HCT116 (cell line): ENCODE measurements around the gene RFX8. TPM values are rescaled to one million over a fixed set of nuclear protein-coding genes. Genes with fewer than 3 reads are reported as not detected.

Source experiments
- ATAC-seq: fragments of 200-7000 bp; cut with Tn5 transposase; 2 replicates; pipeline ENCODE4 v1.9.1; 2020; ENCODE audit warnings: mild to moderate bottlenecking, moderate library complexity
- BruUV-seq: library from RNA; stranded (reverse); fragments of 400-500 nt; replicated peaks from 2 replicates; lab custom pipeline; 2021; lab: Mats Ljungman, UMichigan
- CTCF ChIA-PET: fragments of 300-600 bp; sonication (Branson Sonifier 250); formaldehyde crosslinking; loops from one replicate; lab custom pipeline; 2021; ENCODE audit warnings: antibody characterized with exemption; lab: Charles Lee
- POLR2A ChIA-PET: fragments of 300-600, 350-600 bp; sonication (Branson Sonifier 250); formaldehyde crosslinking; loops from one replicate; lab custom pipeline; 2021; ENCODE audit warnings: antibody characterized with exemption; lab: Charles Lee
- RAD21 ChIA-PET, 2 experiments: fragments of 300-600 bp; sonication (Branson Sonifier 250); formaldehyde crosslinking; loops; one replicate each; lab custom pipeline; 2023; ENCODE audit warnings: low total read pairs in 2 of 2; ENCODE audit not compliant: uncharacterized antibody in 2 of 2, unreplicated experiment in 2 of 2, low non-redundant PET in 1 of 2; lab: Charles Lee
- DNase-seq: peaks from one replicate; pipeline ENCODE4 v3.0.0-alpha.2; 2010; ENCODE audit warnings: low read depth, low spot score
- H2AFZ ChIP-seq: fragments of 200-600 bp; shearing (Covaris generic), sonication (generic); 2 replicates; pipeline ENCODE4 v1.6.1; 2017; ENCODE audit warnings: low read depth, mixed run types, mixed read lengths, antibody characterized with exemption, low read length; ENCODE audit not compliant: poor library complexity, severe bottlenecking
- H3K27ac ChIP-seq: 2 replicates; pipeline ENCODE4 v1.5.1; 2012; ENCODE audit warnings: low read depth, low read length
- H3K27me3 ChIP-seq: fragments of 200-600 bp; sonication (generic); 2 replicates; pipeline ENCODE4 v1.6.1; 2016; ENCODE audit warnings: mixed run types, low read length, mixed read lengths; ENCODE audit not compliant: insufficient read depth
- H3K36me3 ChIP-seq, 2 experiments: fragments of 200-500 bp in 1 of 2; fragments of 200-600 bp in 1 of 2; sonication (Bioruptor generic) in 1 of 2; sonication (generic) in 1 of 2; 2 replicates each; pipeline versions ENCODE4 v1.5.1 to v1.6.1; 2014 to 2016; ENCODE audit warnings: low read length in 2 of 2, inconsistent platforms in 1 of 2, mixed read lengths in 1 of 2, mixed run types in 1 of 2; ENCODE audit not compliant: insufficient read depth in 2 of 2, control insufficient read depth in 1 of 2
- H3K4me1 ChIP-seq, 2 experiments: fragments of 200-600 bp in 1 of 2; sonication (generic) in 1 of 2; 2 replicates each; pipeline versions ENCODE4 v1.5.1 to v1.6.1; 2012 to 2017; ENCODE audit warnings: low read length in 2 of 2, inconsistent platforms in 1 of 2, mild to moderate bottlenecking in 1 of 2, mixed read lengths in 1 of 2, mixed run types in 1 of 2, moderate library complexity in 1 of 2; ENCODE audit not compliant: insufficient read depth in 2 of 2, control insufficient read depth in 1 of 2
- H3K4me2 ChIP-seq: fragments of 200-600 bp; sonication (generic); 2 replicates; pipeline ENCODE4 v1.6.1; 2017; ENCODE audit warnings: mixed run types, low read length, mixed read lengths
- H3K4me3 ChIP-seq, 2 experiments: fragments of 200-600 bp in 1 of 2; sonication (generic) in 1 of 2; replicated peaks in 1 of 2; 2 replicates each; pipeline ENCODE4 v1.5.1; 2011 to 2016; ENCODE audit warnings: low read length in 2 of 2, control low read depth in 1 of 2, low read depth in 1 of 2, mild to moderate bottlenecking in 1 of 2, mixed read lengths in 1 of 2, mixed run types in 1 of 2
- H3K79me2 ChIP-seq: fragments of 200-600 bp; sonication (generic); 2 replicates; pipeline ENCODE4 v1.6.1; 2017; ENCODE audit warnings: mild to moderate bottlenecking, mixed run types, low read length, moderate library complexity, mixed read lengths; ENCODE audit not compliant: insufficient read depth
- H3K9ac ChIP-seq: fragments of 200-600 bp; sonication (generic); 2 replicates; pipeline ENCODE4 v1.6.1; 2016; ENCODE audit warnings: low read length, mixed read lengths
- H3K9me2 ChIP-seq: fragments of 200-600 bp; sonication (generic), shearing (Covaris generic); 2 replicates; pipeline ENCODE4 v1.6.1; 2017; ENCODE audit warnings: mixed run types, mild to moderate bottlenecking, moderate library complexity; ENCODE audit not compliant: insufficient read depth
- H3K9me3 ChIP-seq, 2 experiments: fragments of 200-500 bp in 1 of 2; fragments of 200-600 bp in 1 of 2; sonication (Bioruptor generic) in 1 of 2; sonication (generic) in 1 of 2; 2 replicates each; pipeline ENCODE4 v1.6.1; 2014 to 2017; ENCODE audit warnings: low read length in 2 of 2, mixed read lengths in 2 of 2, inconsistent platforms in 1 of 2, low read depth in 1 of 2, mild to moderate bottlenecking in 1 of 2, mixed run types in 1 of 2, moderate library complexity in 1 of 2; ENCODE audit not compliant: control insufficient read depth in 1 of 2, insufficient read depth in 1 of 2
- H4K20me1 ChIP-seq: fragments of 200-600 bp; sonication (generic), shearing (Covaris generic); 2 replicates; pipeline ENCODE4 v1.6.1; 2017; ENCODE audit warnings: mixed run types, mild to moderate bottlenecking, moderate library complexity; ENCODE audit not compliant: insufficient read depth
- EGR1 ChIP-seq: IDR thresholded peaks from 2 replicates; pipeline ENCODE4 v1.6.1; 2012; ENCODE audit warnings: low read depth
- ELF1 ChIP-seq: IDR thresholded peaks from 2 replicates; pipeline ENCODE4 v1.6.1; 2012; ENCODE audit warnings: low read depth, borderline replicate concordance
- EZH2 ChIP-seq: fragments of 200-600 bp; sonication (generic); IDR thresholded peaks from 2 replicates; pipeline ENCODE4 v1.6.1; 2017; ENCODE audit warnings: antibody characterized with exemption, mixed run types
- EZH2phosphoT487 ChIP-seq: fragments of 200-600 bp; IDR thresholded peaks from 2 replicates; pipeline ENCODE4 v1.6.1; 2018; ENCODE audit warnings: antibody characterized with exemption, borderline replicate concordance
- FOSL1 ChIP-seq: IDR thresholded peaks from 2 replicates; pipeline ENCODE4 v1.6.1; 2012; ENCODE audit warnings: low read depth
- JUND ChIP-seq: IDR thresholded peaks from 2 replicates; pipeline ENCODE4 v1.6.1; 2012
- POLR2A ChIP-seq: IDR thresholded peaks from 2 replicates; pipeline ENCODE4 v1.7.0; 2011; ENCODE audit warnings: borderline replicate concordance; ENCODE audit not compliant: insufficient read depth, insufficient read length; ENCODE audit errors: extremely low read depth
- POLR2AphosphoS5 ChIP-seq: IDR thresholded peaks from 2 replicates; pipeline ENCODE4 v1.6.1; 2011; ENCODE audit warnings: mild to moderate bottlenecking, low read depth, low read length, moderate library complexity
- RAD21 ChIP-seq: IDR thresholded peaks from 2 replicates; pipeline ENCODE4 v1.6.1; 2012; ENCODE audit warnings: low read depth, mild to moderate bottlenecking
- SIN3A ChIP-seq: IDR thresholded peaks from 2 replicates; pipeline ENCODE4 v1.6.1; 2012; ENCODE audit warnings: low read depth
- SP1 ChIP-seq: IDR thresholded peaks from 2 replicates; pipeline ENCODE4 v1.6.1; 2012; ENCODE audit warnings: low read depth
- SRF ChIP-seq: IDR thresholded peaks from 2 replicates; pipeline ENCODE4 v1.6.1; 2012; ENCODE audit warnings: low read depth
- ZFX ChIP-seq: fragments of 450-650 bp; IDR thresholded peaks from 2 replicates; pipeline ENCODE4 v1.6.1; 2017
- ZNF274 ChIP-seq: fragments of 200-500 bp; sonication (Bioruptor generic); IDR thresholded peaks from 2 replicates; pipeline ENCODE4 v1.6.1; 2014; ENCODE audit warnings: mild to moderate bottlenecking, low read depth, low read length, inconsistent platforms
- intact Hi-C: fragments of 100-400 bp; cut with micrococcal nuclease; formaldehyde crosslinking; loops from 2 replicates; pipeline ENCODE4 v1.10.0; 2022
- total RNA-seq: library from RNA; stranded (reverse); gene quantifications from one replicate; pipeline ENCODE4 v1.2.1, GENCODE V29; 2021; ENCODE audit not compliant: unreplicated experiment
- TF ChIP-seq, protein P1 (sequence below): IDR thresholded peaks from 2 replicates; pipeline ENCODE4 v1.6.1; 2011; ENCODE audit warnings: mild to moderate bottlenecking, low read length, moderate library complexity; ENCODE audit not compliant: insufficient replicate concordance; ENCODE audit errors: extremely low read depth
- TF ChIP-seq, protein P2 (sequence below), 3 experiments: fragments of 200-600 bp in 1 of 3; sonication (generic) in 1 of 3; IDR thresholded peaks in 2 of 3; conservative IDR thresholded peaks in 1 of 3; 2 replicates each; pipeline ENCODE4 v1.5.1; 2012 to 2017; ENCODE audit warnings: low read depth in 2 of 3, low read length in 2 of 3, antibody characterized with exemption in 1 of 3, borderline replicate concordance in 1 of 3, control low read depth in 1 of 3, mild to moderate bottlenecking in 1 of 3, mixed read lengths in 1 of 3, mixed run types in 1 of 3, moderate library complexity in 1 of 3; ENCODE audit not compliant: insufficient read depth in 1 of 3

Gene RFX8
- total RNA-seq, 1 experiment from 2014 or later = not detected

DNA sequence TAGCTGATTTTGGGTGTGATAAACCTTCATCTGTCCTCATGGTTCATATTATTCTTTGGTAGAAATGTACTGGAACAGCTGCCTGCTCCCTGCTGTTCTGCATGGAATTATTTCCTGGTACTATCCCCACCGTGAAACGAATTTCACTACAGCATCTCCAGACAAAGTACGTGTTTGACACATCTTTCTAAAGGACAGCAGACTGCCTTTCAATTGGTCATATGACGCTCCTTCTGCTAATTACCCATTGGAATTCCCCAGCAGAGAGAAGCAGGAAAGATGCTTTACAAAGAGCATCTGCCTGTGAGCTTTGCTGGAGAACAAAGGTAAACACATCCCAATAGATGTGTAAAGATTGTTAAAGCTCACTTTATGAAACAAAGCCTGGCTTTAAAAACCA, 4.4 kb upstream of the RFX8 start:
- H4K20me1 ChIP-seq = no peaks in the 10 kb centered on the region
- no TSS peak for BruUV-seq
- H2AFZ ChIP-seq = no peak overlapping the region
- H3K27me3 ChIP-seq = no peaks in the 10 kb centered on the region
- H3K27ac ChIP-seq = no peak overlapping the region
- H3K4me2 ChIP-seq = no peak overlapping the region
- intact Hi-C loops = no loop called here
- H3K79me2 ChIP-seq = no peaks in the 10 kb centered on the region
- CTCF ChIA-PET = no interaction called here
- H3K4me1 ChIP-seq = no peaks in the 10 kb centered on the region
- H3K9ac ChIP-seq = no peak overlapping the region
- POLR2A ChIA-PET = no interaction called here
- no peak overlapping the region for H3K4me3 ChIP-seq
- DNase-seq (no peak), ATAC-seq (no peak)
- RAD21 ChIA-PET = no interaction called here
- H3K9me2 ChIP-seq = no peaks in the 10 kb centered on the region
- TF ChIP-seq SRF = no peak
- TF ChIP-seq POLR2AphosphoS5 = no peak
- no peak for TF ChIP-seq SP1
- TF ChIP-seq ZFX = no peak
- TF ChIP-seq EZH2phosphoT487 = no peak
- TF ChIP-seq POLR2A = no peak
- TF ChIP-seq, protein P1, sequence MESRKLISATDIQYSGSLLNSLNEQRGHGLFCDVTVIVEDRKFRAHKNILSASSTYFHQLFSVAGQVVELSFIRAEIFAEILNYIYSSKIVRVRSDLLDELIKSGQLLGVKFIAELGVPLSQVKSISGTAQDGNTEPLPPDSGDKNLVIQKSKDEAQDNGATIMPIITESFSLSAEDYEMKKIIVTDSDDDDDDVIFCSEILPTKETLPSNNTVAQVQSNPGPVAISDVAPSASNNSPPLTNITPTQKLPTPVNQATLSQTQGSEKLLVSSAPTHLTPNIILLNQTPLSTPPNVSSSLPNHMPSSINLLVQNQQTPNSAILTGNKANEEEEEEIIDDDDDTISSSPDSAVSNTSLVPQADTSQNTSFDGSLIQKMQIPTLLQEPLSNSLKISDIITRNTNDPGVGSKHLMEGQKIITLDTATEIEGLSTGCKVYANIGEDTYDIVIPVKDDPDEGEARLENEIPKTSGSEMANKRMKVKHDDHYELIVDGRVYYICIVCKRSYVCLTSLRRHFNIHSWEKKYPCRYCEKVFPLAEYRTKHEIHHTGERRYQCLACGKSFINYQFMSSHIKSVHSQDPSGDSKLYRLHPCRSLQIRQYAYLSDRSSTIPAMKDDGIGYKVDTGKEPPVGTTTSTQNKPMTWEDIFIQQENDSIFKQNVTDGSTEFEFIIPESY = no peak
- no peak for TF ChIP-seq EGR1
- no peak for TF ChIP-seq EZH2
- no peak for TF ChIP-seq SIN3A
- no peak for TF ChIP-seq FOSL1
- TF ChIP-seq ELF1 = no peak
- TF ChIP-seq, protein P2, sequence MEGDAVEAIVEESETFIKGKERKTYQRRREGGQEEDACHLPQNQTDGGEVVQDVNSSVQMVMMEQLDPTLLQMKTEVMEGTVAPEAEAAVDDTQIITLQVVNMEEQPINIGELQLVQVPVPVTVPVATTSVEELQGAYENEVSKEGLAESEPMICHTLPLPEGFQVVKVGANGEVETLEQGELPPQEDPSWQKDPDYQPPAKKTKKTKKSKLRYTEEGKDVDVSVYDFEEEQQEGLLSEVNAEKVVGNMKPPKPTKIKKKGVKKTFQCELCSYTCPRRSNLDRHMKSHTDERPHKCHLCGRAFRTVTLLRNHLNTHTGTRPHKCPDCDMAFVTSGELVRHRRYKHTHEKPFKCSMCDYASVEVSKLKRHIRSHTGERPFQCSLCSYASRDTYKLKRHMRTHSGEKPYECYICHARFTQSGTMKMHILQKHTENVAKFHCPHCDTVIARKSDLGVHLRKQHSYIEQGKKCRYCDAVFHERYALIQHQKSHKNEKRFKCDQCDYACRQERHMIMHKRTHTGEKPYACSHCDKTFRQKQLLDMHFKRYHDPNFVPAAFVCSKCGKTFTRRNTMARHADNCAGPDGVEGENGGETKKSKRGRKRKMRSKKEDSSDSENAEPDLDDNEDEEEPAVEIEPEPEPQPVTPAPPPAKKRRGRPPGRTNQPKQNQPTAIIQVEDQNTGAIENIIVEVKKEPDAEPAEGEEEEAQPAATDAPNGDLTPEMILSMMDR (IDR thresholded peaks at IDR 0.05 in 2 of 3, conservative IDR thresholded peaks at IDR 0.05 in 1 of 3; ENCODE audit: borderline replicate concordance in 1 of 3, insufficient read depth in 1 of 3, low read depth in 2 of 3, low read length in 2 of 3) = no peak
- TF ChIP-seq RAD21 = no peak
- TF ChIP-seq ZNF274 = no peak
- no peak for TF ChIP-seq JUND
- H3K36me3 ChIP-seq = no peaks in the 10 kb centered on the region
- no peaks in the 10 kb centered on the region for H3K9me3 ChIP-seq
